Keratinocyte (primary cell): ENCODE results near the gene RMND5A.

Experiments used
- CTCF ChIP-seq, 3 experiments: IDR thresholded peaks in 1 of 3; conservative IDR thresholded peaks in 1 of 3; optimal IDR thresholded peaks in 1 of 3; 2 replicates in 2 of 3; 3 replicates in 1 of 3; pipeline versions ENCODE3 to v1.5.1; 2011; ENCODE audit warnings: low read length in 3 of 3, mild to moderate bottlenecking in 3 of 3, moderate library complexity in 2 of 3, control low read depth in 1 of 3, inconsistent platforms in 1 of 3; ENCODE audit not compliant: insufficient read depth in 2 of 3; ENCODE audit errors: extremely low read depth in 1 of 3
- EZH2 ChIP-seq: IDR thresholded peaks from one replicate; pipeline ENCODE4 v1.6.1; 2012; ENCODE audit warnings: inconsistent platforms, mild to moderate bottlenecking, low read length, moderate library complexity

GRCh38 chr2:86788165-86788564 is 68.1 kb downstream of the RMND5A start:
- TF ChIP-seq CTCF (optimal IDR thresholded peaks at IDR 0.05 in 1 of 3, IDR thresholded peaks at IDR 0.05 in 1 of 3, conservative IDR thresholded peaks at IDR 0.05 in 1 of 3; ENCODE audit: extremely low read depth in 1 of 3, insufficient read depth in 2 of 3, low read length in 3 of 3) (no peak), EZH2 (no peak)
